Neutrophil (primary cell): ENCODE results near the gene NHERF1.

ENCODE experiments used
- H3K27ac ChIP-seq: fragments of 200-600 bp; sonication (generic); 2 replicates; pipeline ENCODE4 v1.5.1; 2016; ENCODE audit warnings: mild to moderate bottlenecking, moderate library complexity
- H3K27me3 ChIP-seq: fragments of 200-600 bp; sonication (generic); 2 replicates; pipeline ENCODE4 v1.6.0; 2016; ENCODE audit warnings: mild to moderate bottlenecking
- H3K36me3 ChIP-seq: fragments of 200-600 bp; sonication (generic); 2 replicates; pipeline ENCODE4 v1.5.1; 2017
- H3K4me1 ChIP-seq, 2 experiments: fragments of 200-600 bp in 1 of 2; sonication (generic) in 1 of 2; 1 replicate in 1 of 2; 2 replicates in 1 of 2; pipeline versions ENCODE4 v1.5.1 to v1.6.1; 2013 to 2016; ENCODE audit warnings: low read depth in 1 of 2, low read length in 1 of 2, mild to moderate bottlenecking in 1 of 2, moderate library complexity in 1 of 2; ENCODE audit not compliant: control insufficient read depth in 1 of 2, insufficient read depth in 1 of 2
- H3K4me3 ChIP-seq, 2 experiments: fragments of 200-600 bp in 1 of 2; sonication (generic) in 1 of 2; 1 replicate in 1 of 2; 2 replicates in 1 of 2; pipeline ENCODE4 v1.5.1; 2013 to 2016; ENCODE audit warnings: low read depth in 1 of 2, low read length in 1 of 2, mild to moderate bottlenecking in 1 of 2, moderate library complexity in 1 of 2
- H3K9me3 ChIP-seq: fragments of 200-600 bp; sonication (generic); 2 replicates; pipeline ENCODE4 v1.5.1; 2016
- CTCF ChIP-seq: fragments of 200-600 bp; sonication (generic); IDR thresholded peaks from 2 replicates; pipeline ENCODE4 v1.5.1; 2016; ENCODE audit warnings: antibody characterized with exemption

The NHERF1 gene

DNA sequence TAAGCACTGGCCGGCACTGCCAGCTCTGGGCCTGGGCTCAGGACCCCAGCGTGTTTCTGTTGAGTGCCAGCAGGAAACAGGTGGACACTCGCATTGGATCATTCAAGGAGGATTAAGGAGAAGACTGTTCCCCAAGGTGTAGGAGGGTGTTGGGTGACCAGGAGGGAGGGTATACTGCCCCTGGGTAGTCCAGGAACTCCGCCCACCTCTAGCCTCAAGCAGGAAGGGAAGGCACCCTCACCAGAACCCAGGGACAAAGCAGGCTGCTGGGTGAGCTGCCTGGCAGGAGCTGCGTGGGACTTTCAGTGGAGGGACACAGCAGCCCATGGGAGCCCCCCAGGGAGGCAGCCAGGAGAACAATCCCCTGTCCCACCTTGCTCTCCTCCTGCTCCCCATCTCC, 19.1 kb upstream of the NHERF1 start:
- Histone ChIP-seq H3K36me3 (no peaks in the 10 kb centered on the region), H3K4me3 (no peak overlapping the region), H3K9me3 (no peaks in the 10 kb centered on the region), H3K4me1 (peaks cover 0 to 8% of the 10 kb centered on the region in 2 experiments), H3K27me3 (peaks cover 14% of the 10 kb centered on the region), H3K27ac (no peak overlapping the region)
- no peak for TF ChIP-seq CTCF

GRCh38 chr17:74729866-74730265, 18.6 kb upstream of the NHERF1 start:
- H3K4me1 ChIP-seq = peaks cover 0 to 8% of the 10 kb centered on the region in 2 experiments
- no peak overlapping the region for H3K4me3 ChIP-seq
- H3K27me3 ChIP-seq = peaks cover 14% of the 10 kb centered on the region
- no peak overlapping the region for H3K27ac ChIP-seq
- no peaks in the 10 kb centered on the region for H3K36me3 ChIP-seq
- TF ChIP-seq CTCF = no peak
- H3K9me3 ChIP-seq = no peaks in the 10 kb centered on the region

GRCh38 chr17:74730491-74731346, 17.7 kb upstream of the NHERF1 start:
- Histone ChIP-seq H3K36me3 (no peaks in the 10 kb centered on the region), H3K27me3 (peaks cover 14% of the 10 kb centered on the region), H3K9me3 (no peaks in the 10 kb centered on the region), H3K4me1 (peaks cover 0 to 13% of the 10 kb centered on the region in 2 experiments), H3K27ac (no peak overlapping the region), H3K4me3 (no peak overlapping the region)
- TF ChIP-seq CTCF = no peak

GRCh38 chr17:74731347-74731605, 17.2 kb upstream of the NHERF1 start:
- H3K4me3 ChIP-seq = no peak overlapping the region
- no peaks in the 10 kb centered on the region for H3K9me3 ChIP-seq
- peaks cover 5 to 19% of the 10 kb centered on the region in 2 experiments for H3K4me1 ChIP-seq
- peaks cover 14% of the 10 kb centered on the region for H3K27me3 ChIP-seq
- no peak overlapping the region for H3K27ac ChIP-seq
- no peak for TF ChIP-seq CTCF
- H3K36me3 ChIP-seq = no peaks in the 10 kb centered on the region

DNA sequence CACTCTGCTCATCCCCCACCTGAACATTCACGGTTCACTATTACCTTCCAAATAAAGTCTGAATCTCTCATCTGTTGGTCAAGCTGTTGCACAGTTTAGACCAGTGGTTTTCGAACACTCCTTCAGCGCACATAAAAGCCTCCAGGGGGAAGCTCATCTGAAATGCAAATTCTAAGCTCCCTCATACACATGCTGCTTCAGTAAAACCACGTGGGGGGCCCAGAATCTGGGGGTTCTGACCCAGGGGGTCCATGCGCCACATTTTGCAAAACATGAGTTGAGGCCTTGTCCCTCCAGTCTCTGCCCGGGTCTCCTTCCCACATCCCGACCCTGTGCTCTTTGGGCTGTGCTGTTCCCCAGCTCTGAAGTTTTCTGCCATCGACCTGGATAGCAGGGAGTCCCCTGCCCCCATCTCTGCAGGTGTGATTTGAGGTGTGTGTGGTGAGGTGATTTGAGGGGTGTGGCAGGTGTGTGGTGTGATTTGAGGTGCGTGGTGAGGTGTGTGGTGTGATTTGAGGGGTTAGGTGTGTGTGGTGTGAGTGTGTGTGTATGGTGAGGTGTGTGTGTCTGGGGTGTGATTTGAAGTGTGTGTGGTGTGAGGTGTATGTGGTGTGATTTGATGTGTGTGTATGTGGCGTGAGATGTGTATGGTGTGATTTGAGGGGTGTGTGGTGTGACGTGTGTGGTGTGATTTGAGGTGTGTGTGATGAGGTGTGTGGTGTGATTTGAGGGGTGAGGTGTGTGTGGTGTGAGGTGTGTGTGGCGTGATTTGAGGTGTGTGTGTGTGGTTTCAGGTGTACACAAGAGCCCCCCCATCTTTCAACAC, 16.2 kb upstream of the NHERF1 start:
- Histone ChIP-seq H3K4me1 (peaks cover 10 to 24% of the 10 kb centered on the region in 2 experiments), H3K9me3 (no peaks in the 10 kb centered on the region), H3K27me3 (peaks cover 14% of the 10 kb centered on the region)

More for the DNA sequence above, 16.2 kb upstream of the NHERF1 start:
- Histone ChIP-seq H3K27ac (no peak overlapping the region), H3K36me3 (no peaks in the 10 kb centered on the region), H3K4me3 (no peak overlapping the region)
- no peak for TF ChIP-seq CTCF
